HG03460 (cell line): ENCODE data around the gene ERBB3.
A peak's percentile ranks its signal among the peaks of the same experiment; 100 is the strongest.

Experiments
- ATAC-seq: cut with Tn5 transposase; IDR thresholded peaks from one replicate; pipeline ENCODE4 v1.9.1; 2021; ENCODE audit not compliant: unreplicated experiment

Gene ERBB3

GRCh38 chr12:56129942-56130495 lies 50.1 kb downstream of the ERBB3 start:
- no peak for ATAC-seq

GRCh38 chr12:56130876-56131275 lies 50.9 kb downstream of the ERBB3 start:
- ATAC-seq: no peak

GRCh38 chr12:56134897-56135296 lies 54.9 kb downstream of the ERBB3 start:
- no peak for ATAC-seq

GRCh38 chr12:56137853-56138571 lies 58.0 kb downstream of the ERBB3 start:
- ATAC-seq: no peak

GRCh38 chr12:56141946-56142784 lies 62.2 kb downstream of the ERBB3 start:
- ATAC-seq: no peak

GRCh38 chr12:56143217-56143616 lies 63.3 kb downstream of the ERBB3 start:
- no peak for ATAC-seq

- ATAC-seq: no peak
Measured at GRCh38 chr12:56143870-56144269, 63.9 kb downstream of the ERBB3 start.

GRCh38 chr12:56145217-56145616 lies 65.3 kb downstream of the ERBB3 start:
- no peak for ATAC-seq

- ATAC-seq: no peak
Measured at GRCh38 chr12:56146492-56147460, 66.8 kb downstream of the ERBB3 start.

GRCh38 chr12:56150563-56150962 lies 70.6 kb downstream of the ERBB3 start:
- ATAC-seq: no peak

- peak; percentile 41 for ATAC-seq
Measured at GRCh38 chr12:56151672-56152131, 71.7 kb downstream of the ERBB3 start.

GRCh38 chr12:56152132-56152755 lies 72.3 kb downstream of the ERBB3 start, which contains the start of gene MYL6B:
TSS of gene MYL6B (plus strand) at chr12:56152587. CDS start at chr12:56153919, 1,332 bp downstream.
- ATAC-seq: peak; percentile 84
